HEK293 (cell line): ENCODE data around the gene SLC24A2.
"Not testable (repeated sequence)": the region's sequence is repeated elsewhere in the genome, so short reads cannot be mapped to it uniquely, and the experiment has no call there.

Source experiments
- CTCF ChIA-PET: fragments of 350-600 bp; formaldehyde crosslinking; extraction: SDS; loops from one replicate; lab custom pipeline; 2021; ENCODE audit warnings: antibody characterized with exemption; lab: Yijun Ruan, JAX
- POLR2A ChIA-PET: fragments of 300-600 bp; formaldehyde crosslinking; extraction: SDS; loops from one replicate; lab custom pipeline; 2020; ENCODE audit warnings: antibody characterized with exemption, inconsistent platforms; lab: Yijun Ruan, JAX
- H3K27ac ChIP-seq: fragments of 200-500 bp; sonication (Bioruptor generic); 2 replicates; pipeline ENCODE4 v1.5.1; 2014; ENCODE audit warnings: low read depth, low read length, control low read depth, inconsistent platforms; ENCODE audit errors: extremely low read depth
- H3K36me3 ChIP-seq, 2 experiments: fragments of 200-500 bp in 1 of 2; sonication (Bioruptor generic) in 1 of 2; 1 replicate in 1 of 2; 2 replicates in 1 of 2; pipeline ENCODE4 v1.5.1; 2014 to 2017; ENCODE audit warnings: inconsistent platforms in 2 of 2, low read length in 2 of 2; ENCODE audit not compliant: control insufficient read depth in 2 of 2, insufficient read depth in 1 of 2
- H3K4me1 ChIP-seq: fragments of 200-500 bp; sonication (Bioruptor generic); 2 replicates; pipeline ENCODE4 v1.5.1; 2014; ENCODE audit warnings: mild to moderate bottlenecking, low read length, inconsistent platforms; ENCODE audit not compliant: control insufficient read depth, insufficient read depth
- H3K4me3 ChIP-seq: 2 replicates; pipeline ENCODE4 v1.5.1; 2011; ENCODE audit warnings: low read depth, mild to moderate bottlenecking, control low read depth, low read length, moderate library complexity
- H3K9me3 ChIP-seq: fragments of 200-500 bp; sonication (Bioruptor generic); 2 replicates; pipeline ENCODE4 v1.5.1; 2014; ENCODE audit warnings: low read depth, low read length, inconsistent platforms; ENCODE audit not compliant: control insufficient read depth, insufficient read depth
- BCL11B ChIP-seq: fragments of 450-650 bp; formaldehyde crosslinking; IDR thresholded peaks from 2 replicates; pipeline ENCODE4 v1.5.1; 2016; ENCODE audit warnings: low read depth, missing biosample characterization, missing genetic modification characterization
- HOXA7 ChIP-seq: sonication (generic); formaldehyde crosslinking; IDR thresholded peaks from 2 replicates; pipeline ENCODE4 v1.8.1; 2022; ENCODE audit warnings: missing genetic modification reagents, borderline replicate concordance
- KLF9 ChIP-seq: fragments of 450-650 bp; formaldehyde crosslinking; IDR thresholded peaks from 2 replicates; pipeline ENCODE4 v1.5.1; 2016; ENCODE audit warnings: missing biosample characterization, missing genetic modification characterization, low read depth
- PBX3 ChIP-seq: sonication (generic); formaldehyde crosslinking; IDR thresholded peaks from 2 replicates; pipeline ENCODE4 v1.8.1; 2022; ENCODE audit warnings: mild to moderate bottlenecking, moderate library complexity, missing genetic modification reagents
- ZBTB20 ChIP-seq: fragments of 450-650 bp; formaldehyde crosslinking; IDR thresholded peaks from 2 replicates; pipeline ENCODE4 v1.5.1; 2016; ENCODE audit warnings: missing biosample characterization, missing genetic modification characterization
- ZBTB26 ChIP-seq: fragments of 450-650 bp; formaldehyde crosslinking; optimal IDR thresholded peaks from 2 replicates; pipeline ENCODE3; 2016; ENCODE audit warnings: missing biosample characterization, mild to moderate bottlenecking, missing genetic modification characterization
- ZBTB6 ChIP-seq: fragments of 450-650 bp; formaldehyde crosslinking; IDR thresholded peaks from 2 replicates; pipeline ENCODE4 v1.5.1; 2017; ENCODE audit warnings: missing biosample characterization, missing genetic modification characterization
- ZFHX2 ChIP-seq: fragments of 450-650 bp; formaldehyde crosslinking; conservative IDR thresholded peaks from 2 replicates; pipeline ENCODE4 v1.5.1; 2016; ENCODE audit warnings: missing biosample characterization, missing genetic modification characterization
- ZNF146 ChIP-seq: fragments of 450-650 bp; formaldehyde crosslinking; IDR thresholded peaks from 2 replicates; pipeline ENCODE4 v1.5.1; 2016; ENCODE audit warnings: missing biosample characterization, missing genetic modification characterization
- ZNF184 ChIP-seq: fragments of 450-650 bp; IDR thresholded peaks from 2 replicates; pipeline ENCODE4 v1.5.1; 2018; ENCODE audit warnings: missing biosample characterization, mild to moderate bottlenecking, missing genetic modification characterization
- ZNF221 ChIP-seq: fragments of 450-650 bp; formaldehyde crosslinking; IDR thresholded peaks from 2 replicates; pipeline ENCODE4 v1.5.1; 2017; ENCODE audit warnings: missing biosample characterization, missing genetic modification characterization, borderline replicate concordance
- ZNF280C ChIP-seq: fragments of 450-650 bp; formaldehyde crosslinking; IDR thresholded peaks from 2 replicates; pipeline ENCODE4 v1.5.1; 2016; ENCODE audit warnings: missing biosample characterization, missing genetic modification characterization
- ZNF302 ChIP-seq: fragments of 450-650 bp; formaldehyde crosslinking; IDR thresholded peaks from 2 replicates; pipeline ENCODE4 v1.5.1; 2016; ENCODE audit warnings: missing biosample characterization, missing genetic modification characterization, low read depth
- ZNF335 ChIP-seq: fragments of 450-650 bp; formaldehyde crosslinking; conservative IDR thresholded peaks from 2 replicates; pipeline ENCODE4 v1.5.1; 2016; ENCODE audit warnings: missing biosample characterization, missing genetic modification characterization
- ZNF513 ChIP-seq: fragments of 450-650 bp; IDR thresholded peaks from 2 replicates; pipeline ENCODE4 v1.5.1; 2018; ENCODE audit warnings: missing biosample characterization, missing genetic modification characterization
- ZNF561 ChIP-seq: fragments of 450-650 bp; IDR thresholded peaks from 2 replicates; pipeline ENCODE4 v1.5.1; 2018; ENCODE audit warnings: missing biosample characterization, missing genetic modification characterization, borderline replicate concordance
- ZNF571 ChIP-seq: fragments of 450-650 bp; formaldehyde crosslinking; IDR thresholded peaks from 2 replicates; pipeline ENCODE4 v1.5.0; 2017; ENCODE audit warnings: missing biosample characterization, missing genetic modification characterization
- ZNF645 ChIP-seq: fragments of 450-650 bp; formaldehyde crosslinking; IDR thresholded peaks from 2 replicates; pipeline ENCODE4; 2016; ENCODE audit warnings: missing biosample characterization, missing genetic modification characterization
- ZNF660 ChIP-seq: fragments of 450-650 bp; IDR thresholded peaks from 2 replicates; pipeline ENCODE4 v1.5.1; 2018; ENCODE audit warnings: missing biosample characterization, mild to moderate bottlenecking, missing genetic modification characterization
- ZNF777 ChIP-seq: fragments of 450-650 bp; formaldehyde crosslinking; IDR thresholded peaks from 2 replicates; pipeline ENCODE4 v1.5.1; 2017; ENCODE audit warnings: missing biosample characterization, missing genetic modification characterization, borderline replicate concordance
- ZSCAN4 ChIP-seq: fragments of 450-650 bp; formaldehyde crosslinking; IDR thresholded peaks from 2 replicates; pipeline ENCODE4 v1.5.1; 2017; ENCODE audit warnings: missing biosample characterization, missing genetic modification characterization

The SLC24A2 gene

GRCh38 chr9:19788614-19789271 lies at the start of gene SLC24A2:
Gene SLC24A2, minus strand, starts transcription at chr9:19789037.
- Histone ChIP-seq H3K4me1 (no peaks in the 10 kb centered on the region; the same call in 1 of the 2 replicates), H3K36me3 (no peaks in the 10 kb centered on the region), H3K4me3 (peak within 1 kb of the TSS; percentile 37), H3K9me3 (no peaks in the 10 kb centered on the region), H3K27ac (no peak within 1 kb of the TSS)
- CTCF ChIA-PET = interaction anchor here (0.6 kb wide), 1 partner anchor 1372 kb away, joined by 3 read pairs; no protein-coding TSS in a partner anchor
- no peak for TF ChIP-seq ZNF302 (tag by site-specific recombination)
- no peak for TF ChIP-seq ZNF221 (tag by site-specific recombination)
- no peak for TF ChIP-seq HOXA7 (CRISPR knock-in tag)
- TF ChIP-seq ZFHX2 (tag by site-specific recombination) = 0 out of 2 replicates have a peak, but pooled peaks have one; percentile 8
- no peak for TF ChIP-seq ZNF571
- peak; percentile 89 for TF ChIP-seq ZBTB26 (tag by site-specific recombination)
- TF ChIP-seq PBX3 = 0 out of 2 replicates have a peak, but pooled peaks have one; percentile 57
- TF ChIP-seq ZNF660 = peak; percentile 58; the same call in 1 of the 2 replicates
- peak; percentile 66 for TF ChIP-seq ZNF335 (tag by site-specific recombination)
- peak; percentile 58; the same call in 1 of the 2 replicates for TF ChIP-seq ZBTB20 (tag by site-specific recombination)
- no peak; the same call in 1 of the 2 replicates for TF ChIP-seq ZBTB6 (tag by site-specific recombination)
- TF ChIP-seq ZNF777 (tag by site-specific recombination) = peak; percentile 70; the same call in 1 of the 2 replicates
- TF ChIP-seq ZNF280C (tag by site-specific recombination) = no peak
- TF ChIP-seq KLF9 (tag by site-specific recombination) = no peak
- POLR2A ChIA-PET = no interaction called here

- H3K4me3 ChIP-seq, H3K9me3 ChIP-seq, H3K4me1 ChIP-seq, H3K27ac ChIP-seq, POLR2A ChIA-PET, H3K36me3 ChIP-seq, CTCF ChIA-PET: not testable (repeated sequence)
These were observed 44.5 kb upstream of the SLC24A2 start for GRCh38 chr9:19833331-19833730.

- H3K4me1 ChIP-seq = no peaks in the 10 kb centered on the region
- H3K36me3 ChIP-seq = no peaks in the 10 kb centered on the region
- no peaks in the 10 kb centered on the region for H3K9me3 ChIP-seq
- CTCF ChIA-PET = no interaction called here
- H3K27ac ChIP-seq = no peak overlapping the region
- no peak overlapping the region for H3K4me3 ChIP-seq
- POLR2A ChIA-PET = no interaction called here
- TF ChIP-seq ZNF513 (tag by site-specific recombination) (no peak), BCL11B (tag by site-specific recombination) (no peak), ZNF645 (tag by site-specific recombination) (no peak), ZNF184 (no peak), ZNF561 (tag by site-specific recombination) (no peak), ZSCAN4 (tag by site-specific recombination) (no peak), ZNF146 (tag by site-specific recombination) (no peak)
These were observed 42.0 kb upstream of the SLC24A2 start for GRCh38 chr9:19830796-19831195.
